ENCODE results near the gene PLCB4.

DNA sequence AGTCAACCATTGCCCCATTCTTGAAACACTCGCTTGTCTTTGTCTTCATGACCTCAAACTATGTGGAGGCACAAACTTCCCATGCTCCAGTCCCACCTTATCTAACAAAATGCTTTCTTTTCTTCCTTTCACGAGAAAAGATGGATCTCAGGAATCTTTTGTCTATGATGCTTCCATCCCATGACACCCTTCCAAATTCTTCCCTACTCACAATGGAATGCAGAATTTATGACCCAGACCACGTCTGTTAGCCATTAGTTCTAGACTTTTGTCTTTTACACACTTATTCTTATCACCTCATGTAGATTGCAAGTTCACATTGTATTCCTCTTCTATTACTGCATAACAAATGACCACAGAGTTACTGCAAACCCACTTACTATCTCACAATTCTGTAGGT is 421.3 kb downstream of the PLCB4 start:
- no peak for TF ChIP-seq POLR2A (IDR thresholded peaks at IDR 0.05; ENCODE audit: low read depth, low read length)
- no peak for TF ChIP-seq TAF1 (IDR thresholded peaks at IDR 0.05; ENCODE audit: borderline replicate concordance, low read depth, low read length)
- no peak for TF ChIP-seq POLR2AphosphoS5 (IDR thresholded peaks at IDR 0.05; ENCODE audit: low read depth, low read length)
